T-helper 9 cell (primary cell): ENCODE results near the gene MPHOSPH6.
"Not testable (repeated sequence)": the region's sequence is repeated elsewhere in the genome, so short reads cannot be mapped to it uniquely, and the experiment has no call there.

Experiments used
- DNase-seq: peaks from one replicate; pipeline ENCODE4 v3.0.0-alpha.2; 2020
- total RNA-seq, 2 donors: gene quantifications; one replicate each; lab custom pipeline; 2026; lab: John Stamatoyannopoulos, UW

Gene MPHOSPH6, protein sequence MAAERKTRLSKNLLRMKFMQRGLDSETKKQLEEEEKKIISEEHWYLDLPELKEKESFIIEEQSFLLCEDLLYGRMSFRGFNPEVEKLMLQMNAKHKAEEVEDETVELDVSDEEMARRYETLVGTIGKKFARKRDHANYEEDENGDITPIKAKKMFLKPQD
- total RNA-seq = 13.3 to 17.1 reads per million in 2 donors

DNA sequence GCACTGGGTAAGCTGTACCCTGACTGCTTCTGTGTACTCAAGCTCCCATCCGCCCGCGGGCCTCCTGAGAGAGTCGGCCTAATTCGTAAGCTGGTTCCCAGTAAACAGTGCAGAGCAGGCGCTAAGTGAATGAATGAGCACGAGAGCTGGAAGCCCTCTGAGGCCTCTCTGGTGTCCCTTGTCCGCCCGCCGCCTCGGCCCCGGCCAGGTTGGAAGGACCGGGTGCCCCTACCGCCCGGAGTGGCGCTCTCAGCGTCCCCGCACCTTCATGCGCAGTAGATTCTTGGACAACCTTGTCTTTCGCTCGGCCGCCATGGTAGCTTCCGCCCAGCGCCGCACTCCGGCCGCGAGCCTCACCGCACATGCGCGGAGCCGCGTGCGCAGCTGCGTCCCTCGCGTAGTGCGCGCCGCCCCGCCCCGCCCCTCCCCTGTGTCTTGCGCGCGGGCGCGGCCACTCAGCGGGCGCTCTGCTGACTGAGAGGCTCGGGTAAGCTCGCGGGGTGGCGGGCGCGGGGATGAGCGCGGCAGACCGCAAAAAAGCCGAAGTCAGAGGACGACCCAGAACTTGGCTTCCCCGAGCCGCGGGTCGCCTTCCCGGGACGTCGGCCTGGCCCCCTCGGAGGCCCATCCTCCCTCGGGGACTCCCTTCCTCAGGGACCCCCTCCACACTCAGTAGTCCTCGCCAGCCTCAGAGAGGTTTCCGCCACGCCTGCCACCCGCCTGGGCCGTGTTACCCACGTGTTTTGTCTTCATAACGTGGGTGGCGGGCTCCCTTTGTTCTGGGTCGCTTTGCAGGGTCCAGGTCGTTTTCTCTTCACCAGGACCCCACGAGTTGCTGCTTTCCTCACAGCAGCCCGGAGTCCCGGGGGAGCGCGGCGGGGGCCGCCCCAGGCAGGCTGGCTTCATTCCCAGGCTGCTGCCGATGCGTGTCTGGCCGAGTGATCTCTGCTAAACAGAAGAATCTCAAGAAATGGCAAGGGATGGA, at the start of gene MPHOSPH6:
TSS of gene MPHOSPH6 (minus strand) at position 364 of the 985 bp plus-strand sequence. CDS start at position 315, 49 bp downstream.
- DNase-seq = peak; percentile 88

DNA sequence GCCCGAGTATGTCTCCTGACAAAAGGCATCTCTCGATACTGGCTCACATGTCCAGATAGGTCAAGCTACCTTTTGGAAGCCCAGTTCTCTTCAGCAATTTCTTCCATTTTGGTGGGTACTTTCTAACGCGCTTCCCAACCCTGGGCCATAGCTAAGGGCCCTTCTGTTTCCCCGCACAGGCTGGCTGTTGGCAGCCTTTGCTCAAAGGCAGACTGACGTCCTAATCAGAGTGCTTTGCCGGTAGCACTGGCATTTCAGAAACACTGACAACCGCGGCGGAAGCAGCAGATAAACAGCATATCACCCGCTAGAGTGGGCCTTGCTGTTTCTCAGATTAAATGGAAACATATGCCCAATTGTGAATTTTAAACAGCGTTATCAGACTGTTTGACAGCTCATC, 49.3 kb upstream of the MPHOSPH6 start:
- no peak for DNase-seq

DNA sequence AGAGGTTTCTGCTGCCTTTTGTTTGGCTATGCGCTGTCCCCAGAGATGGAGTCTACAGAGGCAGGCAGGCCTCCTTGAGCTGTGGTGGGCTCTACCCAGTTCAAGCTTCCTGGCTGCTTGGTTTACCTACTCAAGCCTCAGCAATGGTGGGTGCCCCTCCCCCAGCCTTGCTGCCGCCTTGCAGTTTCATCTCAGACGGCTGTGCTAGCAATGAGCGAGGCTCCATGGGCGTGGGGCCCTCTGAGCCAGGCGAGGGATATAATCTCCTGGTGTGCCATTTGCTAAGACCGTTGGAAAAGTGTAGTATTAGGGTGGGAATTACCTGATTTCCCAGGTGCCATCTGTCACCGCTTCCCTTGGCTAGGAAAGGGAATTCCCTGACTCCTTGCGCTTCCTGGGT, 39.3 kb upstream of the MPHOSPH6 start:
- DNase-seq = not testable (repeated sequence)

DNA sequence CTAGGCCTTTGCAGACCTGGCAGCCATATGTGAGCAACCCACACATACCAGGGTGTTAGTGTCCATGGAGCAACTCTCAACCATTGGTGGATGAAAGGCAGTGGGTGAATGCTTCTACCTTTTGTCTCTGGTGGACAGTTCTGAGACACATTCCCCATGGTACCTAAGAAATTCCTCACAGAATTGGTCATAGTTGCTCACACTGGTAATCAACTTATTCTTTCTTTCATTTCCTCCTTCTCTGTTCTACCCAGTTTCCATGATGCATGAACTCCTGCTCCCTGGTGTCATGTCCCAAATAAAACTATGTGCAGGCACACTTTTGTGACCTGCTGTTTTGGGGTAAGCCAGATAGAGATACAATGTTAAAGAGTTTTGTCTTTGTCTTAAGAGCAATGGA, 33.2 kb upstream of the MPHOSPH6 start:
- no peak for DNase-seq

DNA sequence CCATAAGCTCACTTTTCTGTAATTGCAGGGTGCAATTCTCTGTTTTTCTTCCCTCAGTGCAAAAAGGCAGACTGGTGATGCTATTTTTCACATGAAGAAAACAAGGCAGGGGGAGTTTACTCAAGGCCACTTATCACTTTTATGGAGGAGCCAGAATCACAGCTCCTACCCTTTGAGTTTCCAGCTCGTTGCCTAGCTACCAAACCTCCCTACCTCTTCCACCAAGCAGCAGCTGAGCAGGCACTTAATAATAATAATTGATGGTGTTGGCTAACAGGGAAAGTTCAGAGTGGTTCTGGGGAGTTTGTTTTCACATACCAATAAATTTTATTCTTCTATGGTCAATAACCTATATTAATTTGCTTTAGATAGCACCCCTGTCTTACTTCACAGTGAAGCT, 31.9 kb upstream of the MPHOSPH6 start:
- DNase-seq = no peak

DNA sequence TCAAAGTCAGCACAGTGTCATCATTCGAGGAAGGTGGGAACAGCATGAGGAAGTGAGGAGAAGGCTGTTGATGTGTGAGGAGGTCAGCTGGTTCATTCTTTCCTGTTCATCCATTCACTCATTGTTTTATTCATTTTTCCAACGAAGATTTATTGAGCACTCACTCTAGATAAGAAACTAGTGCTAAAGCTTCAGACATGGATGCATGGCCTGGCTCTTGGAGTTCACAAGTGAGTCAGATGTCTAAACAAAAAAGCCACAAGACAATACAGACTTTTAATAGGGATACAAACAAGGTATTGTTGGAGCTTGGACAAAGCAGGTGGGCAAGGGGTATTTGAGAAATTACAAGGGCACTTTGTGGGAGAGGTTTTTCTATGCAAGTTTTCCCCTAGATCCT, 31.3 kb upstream of the MPHOSPH6 start:
- DNase-seq = no peak

DNA sequence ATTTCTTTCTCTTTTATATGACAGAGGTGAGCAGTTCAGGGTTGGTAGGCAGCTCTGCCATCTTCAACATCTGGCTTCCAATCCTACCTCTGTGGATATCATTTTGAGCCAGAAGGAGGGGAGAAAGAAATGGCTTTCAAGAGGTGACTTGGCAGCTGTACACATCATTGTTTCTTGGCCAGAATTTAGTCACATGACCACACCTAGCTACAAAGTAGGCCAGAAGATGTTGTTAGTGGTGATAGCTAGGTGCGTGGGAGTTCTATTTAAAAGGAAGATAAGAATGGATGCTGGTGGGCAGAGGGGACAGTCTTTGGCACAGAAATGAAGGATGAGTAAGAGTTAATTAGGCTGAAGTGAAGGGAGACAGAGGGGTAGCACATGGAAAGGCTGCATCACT, 29.2 kb upstream of the MPHOSPH6 start:
- no peak for DNase-seq

DNA sequence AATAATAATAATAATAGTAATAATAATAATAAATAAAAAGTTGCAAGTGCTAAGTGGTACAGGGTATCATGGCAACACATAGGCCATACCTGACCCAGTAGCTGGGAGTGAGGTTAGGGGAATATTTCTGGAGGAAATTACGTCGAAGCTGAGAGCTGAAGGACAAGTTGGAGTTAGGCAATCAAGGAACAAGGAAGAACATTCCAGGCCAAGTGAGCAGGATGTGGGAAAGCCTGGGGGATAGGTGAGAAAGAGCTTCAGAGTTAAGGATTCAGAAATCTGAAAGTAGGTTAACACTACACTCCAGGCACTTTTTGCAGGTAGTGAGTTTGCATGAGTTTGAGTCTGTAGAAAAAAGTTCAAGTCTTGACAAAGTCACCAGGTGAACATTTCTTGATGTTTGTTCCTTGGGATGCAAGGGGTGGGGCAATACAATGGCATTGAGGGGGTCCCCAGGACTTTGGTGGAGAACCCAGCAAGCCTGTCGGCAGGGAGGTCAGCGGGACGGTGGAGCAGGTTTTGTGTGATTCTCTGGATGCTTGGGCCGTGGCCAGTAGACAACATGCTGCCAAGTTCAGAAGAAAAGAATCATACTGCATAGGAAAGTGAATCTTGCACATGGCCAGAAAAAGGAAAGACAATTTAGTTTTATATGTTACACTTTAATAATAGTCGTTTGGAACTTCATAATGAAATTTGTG, 27.7 kb upstream of the MPHOSPH6 start:
- no peak for DNase-seq

DNA sequence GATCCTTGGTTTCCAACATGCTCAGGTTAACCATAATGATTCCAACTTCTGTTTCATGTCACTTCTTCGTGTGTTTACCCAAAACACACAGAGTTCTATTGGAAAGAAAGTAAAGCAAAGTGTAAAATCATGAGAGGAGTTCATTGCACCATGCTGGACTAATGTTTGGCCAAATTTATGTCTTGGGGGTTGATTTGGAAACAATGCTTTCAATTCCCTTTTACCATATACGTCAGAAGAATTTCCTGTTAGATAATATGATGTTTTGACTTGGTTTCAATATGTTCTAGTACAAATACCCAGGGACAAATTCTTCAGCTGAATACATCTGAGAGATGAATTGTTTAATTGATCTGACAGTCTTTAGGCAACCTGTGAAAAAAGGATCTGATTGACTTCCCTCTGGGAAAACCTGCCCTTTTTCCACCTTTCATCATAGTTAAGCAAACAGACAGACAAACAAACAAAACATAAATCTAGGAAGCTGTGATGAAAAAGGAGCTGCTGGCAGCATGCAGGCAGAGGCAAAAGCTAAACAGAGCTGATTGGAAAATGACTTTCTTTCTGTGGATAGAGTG, 26.0 kb upstream of the MPHOSPH6 start:
- no peak for DNase-seq

DNA sequence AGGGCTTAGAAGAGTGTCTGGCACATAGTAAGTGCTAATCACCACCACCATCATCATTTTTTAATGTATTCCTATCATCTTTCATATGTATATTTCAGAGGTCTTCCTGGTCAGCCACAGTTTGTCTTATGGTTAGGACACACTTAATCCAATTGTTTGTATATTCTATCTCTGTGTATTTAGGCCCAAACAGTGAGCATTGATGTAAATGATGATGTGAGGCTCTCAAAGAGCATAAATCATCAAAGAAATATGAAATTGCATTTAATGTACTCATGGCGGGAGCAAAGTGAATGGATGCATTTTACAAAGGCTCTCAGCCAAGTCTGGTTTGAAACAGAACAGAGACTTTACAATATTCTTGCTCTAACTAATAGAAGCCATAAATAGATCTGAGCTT, 24.1 kb upstream of the MPHOSPH6 start:
- no peak for DNase-seq

DNA sequence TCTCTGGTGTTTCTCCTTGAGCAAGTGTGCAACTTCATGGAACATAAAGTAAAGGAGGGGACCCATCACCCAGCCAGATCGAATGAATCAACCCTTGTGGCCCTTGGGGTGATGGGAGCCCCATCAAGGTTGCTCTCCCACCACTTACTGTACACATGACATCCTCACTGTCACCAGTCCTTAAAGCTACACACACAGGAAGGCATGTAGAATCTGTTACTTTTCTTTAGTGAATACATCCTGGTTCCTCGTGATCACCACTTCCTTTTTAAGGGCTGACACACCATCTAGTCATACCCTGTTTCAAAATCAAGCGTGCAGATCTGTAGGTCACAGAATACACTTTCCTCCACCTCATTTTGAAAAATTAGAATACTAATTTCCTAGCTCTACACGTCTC, 22.6 kb upstream of the MPHOSPH6 start:
- DNase-seq = no peak

DNA sequence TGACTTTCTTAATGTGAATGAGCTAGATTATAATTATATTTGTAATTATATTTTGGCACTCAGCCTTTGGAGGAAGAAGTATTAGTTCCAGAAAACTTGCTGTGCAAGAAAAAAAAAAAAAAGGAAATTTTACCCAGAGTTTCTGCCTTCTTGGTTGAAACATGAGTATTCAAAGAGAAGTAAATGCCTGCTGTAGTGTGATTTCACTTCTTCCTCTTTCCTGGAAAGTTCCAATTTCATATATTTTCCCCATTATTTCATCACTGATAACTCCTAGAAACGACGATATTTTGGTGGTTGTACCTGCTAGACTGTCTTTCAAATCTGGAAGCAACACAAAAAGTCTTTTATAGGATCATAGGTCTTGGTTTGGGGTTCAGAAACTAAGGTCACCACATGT, 20.4 kb upstream of the MPHOSPH6 start:
- no peak for DNase-seq

DNA sequence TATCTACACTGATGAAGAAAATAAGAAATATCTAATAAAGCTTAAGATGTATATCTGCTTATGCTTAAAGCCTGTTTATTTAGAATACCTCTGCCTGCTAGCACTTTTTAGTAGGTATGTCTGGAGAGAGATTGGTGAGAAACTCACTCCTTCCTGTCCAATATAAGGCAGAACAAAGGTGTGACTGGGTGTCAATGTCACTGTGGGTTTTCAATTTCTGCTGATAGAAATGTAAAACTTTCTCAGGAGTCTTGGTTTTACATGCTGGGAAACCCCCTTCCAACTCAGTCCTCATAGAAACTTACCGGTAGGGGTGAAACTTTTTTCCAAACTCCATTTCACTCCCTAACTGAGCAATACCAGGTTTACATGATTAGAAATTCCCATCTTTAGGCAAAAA, 17.8 kb upstream of the MPHOSPH6 start:
- no peak for DNase-seq

DNA sequence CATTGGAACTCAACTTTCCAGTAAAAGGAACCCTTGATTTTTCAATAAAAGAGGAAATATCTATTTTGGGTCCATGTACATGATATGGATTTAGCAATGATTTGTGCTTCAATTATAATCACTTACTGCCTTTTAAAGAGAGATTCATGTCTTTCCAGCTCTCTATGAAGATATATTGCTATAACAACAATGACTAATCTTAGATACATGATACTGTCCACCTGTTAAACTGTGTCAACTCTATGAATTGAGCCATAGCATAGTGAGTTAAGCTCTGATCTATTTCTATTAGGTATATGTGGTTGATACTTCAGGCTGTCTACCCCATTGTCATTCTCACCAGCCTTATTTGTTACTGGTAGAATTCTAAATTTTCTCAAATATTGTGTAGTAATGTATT, 15.0 kb upstream of the MPHOSPH6 start:
- no peak for DNase-seq

DNA sequence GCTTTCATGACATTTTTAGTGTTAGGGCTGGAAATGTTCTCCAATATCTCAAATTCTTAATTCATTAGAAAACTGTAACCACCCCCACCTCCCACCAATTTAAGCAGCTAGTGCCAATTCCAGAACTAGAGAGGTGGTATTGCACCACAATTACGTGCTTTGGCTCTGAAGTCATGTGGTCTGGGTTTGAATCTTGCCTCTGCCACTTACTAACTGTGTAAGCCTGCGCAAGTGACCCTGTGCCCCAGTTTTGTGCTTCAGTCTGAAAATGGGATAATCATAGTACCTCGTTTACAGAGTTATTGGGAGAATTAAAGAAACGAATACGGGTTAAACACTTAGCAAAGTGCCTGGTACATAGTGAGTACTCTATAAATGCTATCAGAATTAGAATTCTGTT, 14.2 kb upstream of the MPHOSPH6 start:
- no peak for DNase-seq

DNA sequence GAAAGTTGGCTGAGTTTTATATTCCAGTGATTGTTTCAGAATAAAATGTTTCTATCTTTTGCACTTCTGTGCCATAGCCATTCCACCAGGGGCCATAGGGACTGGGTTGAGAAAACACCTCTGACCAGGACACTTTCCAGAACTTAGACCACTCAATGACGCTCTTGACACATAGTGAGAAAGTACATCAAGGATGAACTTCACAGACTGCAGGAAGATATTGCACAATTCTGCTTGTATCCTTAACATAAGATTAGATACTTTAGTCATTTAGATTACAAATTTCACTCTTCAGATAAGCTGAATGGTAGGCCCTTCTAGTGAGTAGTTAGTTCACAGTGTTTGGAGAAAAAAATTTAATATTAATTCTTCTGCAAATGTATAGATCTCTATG, 13.0 kb upstream of the MPHOSPH6 start:
- DNase-seq = no peak

DNA sequence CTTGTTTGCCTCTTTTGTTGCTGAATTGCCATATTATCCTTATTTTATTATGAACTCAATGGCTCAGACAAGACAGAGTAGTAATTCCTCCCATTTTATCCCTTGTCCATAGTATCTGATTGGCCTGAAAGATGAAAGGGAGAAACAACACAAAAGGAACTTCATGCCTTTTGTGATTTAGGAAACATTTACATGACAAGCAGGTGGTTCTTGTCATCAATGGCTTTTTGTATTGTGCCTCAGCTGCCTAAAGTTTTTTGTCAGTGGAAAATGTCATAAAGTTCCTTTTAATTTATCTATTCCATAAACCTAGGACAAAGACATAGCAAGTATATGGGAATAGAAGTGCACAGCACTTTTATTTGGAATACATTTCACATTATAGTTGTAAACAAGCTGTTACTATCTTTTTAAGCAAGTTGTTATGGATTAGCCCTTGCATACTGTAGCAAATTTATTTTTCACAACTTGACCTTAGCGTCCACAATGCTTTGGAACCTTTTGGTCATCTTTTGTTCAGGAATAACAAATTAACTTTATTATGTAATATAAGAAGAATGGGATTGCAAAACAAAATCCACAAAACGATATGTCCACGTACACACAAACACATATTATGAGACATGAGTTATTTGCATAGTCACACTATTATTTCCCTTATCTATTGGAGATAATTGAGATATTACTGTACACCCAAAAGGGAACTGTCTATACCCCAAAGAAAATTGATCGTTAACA, 12.4 kb upstream of the MPHOSPH6 start:
- no peak for DNase-seq

DNA sequence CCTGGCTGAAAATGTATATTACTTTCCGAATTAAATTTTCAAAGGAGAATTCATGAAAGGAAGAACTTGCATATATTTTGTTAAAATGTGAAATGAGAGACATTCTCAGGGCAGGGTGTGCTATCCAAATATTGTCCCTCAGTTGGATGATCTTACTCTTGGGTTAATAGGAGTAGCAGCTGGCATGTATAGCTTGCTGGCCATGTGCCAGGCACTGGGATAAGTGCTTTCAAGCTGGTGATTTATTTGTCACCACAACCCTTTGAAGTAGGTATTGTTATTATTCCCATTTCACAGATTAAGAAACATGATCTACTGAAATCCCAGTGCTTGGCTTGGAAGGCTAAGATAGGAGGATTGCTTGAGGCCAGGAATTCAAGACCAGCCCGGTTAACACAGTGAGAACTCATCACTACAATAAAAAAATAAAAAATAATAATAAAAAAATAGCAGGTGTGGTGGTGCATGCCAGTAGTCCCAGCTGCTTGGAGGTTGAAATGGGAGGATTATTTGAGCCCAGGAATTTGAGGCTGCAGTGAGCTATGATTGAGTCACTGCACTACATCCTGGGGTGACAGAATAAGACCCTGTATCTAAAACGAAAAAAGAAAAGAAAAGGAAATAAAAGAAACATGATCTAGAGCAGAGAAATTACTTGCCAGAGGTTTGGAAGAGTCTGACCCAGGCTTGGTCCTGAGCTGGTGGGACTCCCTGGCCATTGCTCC, 11.6 kb upstream of the MPHOSPH6 start:
- no peak for DNase-seq

DNA sequence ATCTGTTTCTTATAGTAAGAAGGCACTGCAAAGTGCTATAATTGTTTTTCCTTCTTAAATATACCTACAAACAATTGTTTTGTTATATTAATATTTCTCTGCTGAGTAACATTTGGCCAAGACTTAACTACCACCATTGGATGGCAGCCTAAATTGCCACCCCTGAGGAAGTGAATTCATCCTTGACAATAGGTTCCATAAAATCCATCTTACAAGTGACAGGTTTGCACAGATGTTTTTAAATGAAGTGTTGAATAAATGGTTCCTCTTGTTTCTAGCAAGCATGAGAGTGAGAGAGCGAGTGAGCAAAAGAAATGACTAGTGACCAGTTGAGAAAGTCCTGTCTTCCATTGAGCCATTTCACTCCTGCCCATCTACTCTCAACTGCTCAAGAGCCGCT, 8.3 kb upstream of the MPHOSPH6 start:
- no peak for DNase-seq

DNA sequence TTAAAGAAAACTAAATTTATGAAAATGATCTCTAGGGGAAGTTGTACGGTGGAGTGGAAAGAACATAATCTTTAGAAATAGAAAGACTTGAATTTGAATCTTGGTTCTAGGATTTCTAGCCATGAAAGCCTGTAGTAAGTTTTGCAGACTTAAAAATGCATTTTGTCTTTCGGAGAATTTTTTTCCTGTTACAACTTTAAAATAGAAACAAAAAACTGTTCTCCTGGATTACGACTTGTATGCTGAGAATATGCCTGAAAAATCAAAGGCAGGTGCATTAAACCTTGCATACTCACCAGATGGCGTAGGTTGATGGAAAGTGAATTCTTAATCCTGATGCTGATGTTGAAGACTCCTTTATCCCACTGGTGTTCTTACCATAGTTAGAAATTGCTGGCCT, 7.5 kb upstream of the MPHOSPH6 start:
- no peak for DNase-seq

DNA sequence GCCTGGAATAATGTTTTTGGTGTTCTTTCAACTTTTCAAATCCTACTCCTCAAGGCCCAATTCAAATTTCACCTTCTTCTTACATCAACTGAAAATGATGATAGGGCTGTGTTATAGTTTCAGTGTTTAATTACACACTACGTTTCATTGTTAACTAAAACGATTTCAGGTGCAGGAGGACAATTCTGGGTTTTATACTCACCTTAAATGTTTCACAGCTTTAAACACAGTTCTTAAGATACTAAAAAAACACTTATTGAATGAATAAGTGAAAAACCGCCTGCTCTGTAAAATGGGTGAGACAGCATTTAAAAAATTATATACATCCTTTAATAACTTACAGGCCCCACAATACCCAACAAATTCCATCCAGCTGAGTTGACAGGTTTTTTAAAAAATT, 6.2 kb upstream of the MPHOSPH6 start:
- DNase-seq = no peak

DNA sequence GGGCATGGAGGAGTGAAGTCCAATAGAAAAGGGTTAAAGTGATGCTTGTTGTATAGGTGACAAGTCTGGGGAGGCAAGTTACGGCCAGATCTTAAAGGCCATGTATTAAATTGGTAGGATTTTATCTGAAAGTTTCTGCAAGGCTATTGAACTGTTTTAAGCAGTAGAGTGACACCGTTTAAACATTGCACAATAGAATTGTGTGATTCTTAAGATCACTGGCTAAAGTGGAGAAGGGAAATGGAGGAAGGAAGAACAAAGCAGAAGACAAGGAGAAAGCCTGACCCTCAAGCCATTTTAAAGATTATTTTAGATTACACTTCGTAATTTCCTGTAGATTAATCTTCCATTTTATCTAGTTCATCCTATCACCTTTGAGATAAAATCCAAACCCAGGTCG, 5.6 kb upstream of the MPHOSPH6 start:
- DNase-seq = no peak
